ENCODE results near the gene THSD4.

THSD4 gene

DNA sequence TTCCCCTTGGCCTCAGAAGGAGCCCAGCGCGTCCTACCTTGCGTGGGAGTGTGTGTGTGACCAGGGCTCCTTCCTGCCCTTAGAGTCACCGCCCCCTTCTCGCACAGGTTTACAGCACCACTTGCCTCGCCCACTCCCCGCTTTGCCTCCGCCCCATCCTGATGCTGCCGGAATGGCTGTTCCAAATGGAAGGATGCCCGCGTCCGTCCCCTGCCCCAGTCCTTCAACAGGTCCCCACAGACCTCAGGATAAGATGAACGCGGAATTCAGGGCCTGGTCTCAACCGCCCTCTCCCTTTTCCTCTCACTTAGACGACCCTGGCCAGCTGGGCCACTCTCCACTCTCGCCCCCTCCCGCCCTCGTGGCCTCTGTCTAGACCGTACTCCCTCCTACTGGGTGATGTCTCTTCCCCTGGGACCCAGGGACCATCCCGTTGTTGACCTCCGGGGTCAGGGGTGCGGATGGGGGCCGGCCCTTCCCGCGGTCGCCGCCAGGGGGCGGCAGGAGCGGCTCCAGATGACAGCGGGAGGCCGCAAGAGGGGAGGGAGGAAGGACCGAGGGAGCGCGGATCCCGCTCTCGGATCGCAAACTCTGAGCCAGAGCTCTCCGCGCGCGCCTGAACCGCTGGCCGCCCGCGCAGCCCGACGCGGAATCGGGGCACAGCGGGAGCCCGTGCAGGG lies at the start of gene THSD4:
Gene THSD4, plus strand, starts transcription at position 585 of the 680 bp plus-strand sequence.
- peak; percentile 38 for DNase-seq (ENCODE audit: low read depth)

GRCh38 chr15:71066983-71067382 lies 48.3 kb upstream of the THSD4 start:
- no peak for DNase-seq (ENCODE audit: low read depth)

GRCh38 chr15:71069693-71070092 lies 45.6 kb upstream of the THSD4 start:
- no peak for DNase-seq (ENCODE audit: low read depth)

- no peak for DNase-seq (ENCODE audit: low read depth)
These were observed 43.7 kb upstream of the THSD4 start for GRCh38 chr15:71071529-71071928.

DNA sequence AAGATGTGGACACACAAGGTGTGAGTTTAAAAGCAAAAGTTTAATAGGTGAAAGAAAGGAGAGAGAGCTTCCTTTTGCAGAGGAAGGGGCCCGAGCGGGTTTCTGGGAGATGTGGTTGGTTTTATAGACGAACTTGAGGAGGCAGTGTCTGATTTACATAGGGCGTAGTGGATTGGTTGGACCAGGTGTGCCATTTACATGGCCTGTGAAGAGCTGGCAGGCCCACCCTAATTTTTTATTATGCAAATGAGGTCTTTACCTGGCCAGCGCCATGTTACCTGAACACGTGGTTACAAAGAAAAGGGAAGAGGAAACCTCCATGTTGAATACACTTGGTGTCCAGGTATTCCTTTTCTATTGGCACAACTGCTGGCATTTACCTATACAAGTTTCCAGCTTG lies 42.8 kb upstream of the THSD4 start:
- no peak for DNase-seq (ENCODE audit: low read depth)

DNA sequence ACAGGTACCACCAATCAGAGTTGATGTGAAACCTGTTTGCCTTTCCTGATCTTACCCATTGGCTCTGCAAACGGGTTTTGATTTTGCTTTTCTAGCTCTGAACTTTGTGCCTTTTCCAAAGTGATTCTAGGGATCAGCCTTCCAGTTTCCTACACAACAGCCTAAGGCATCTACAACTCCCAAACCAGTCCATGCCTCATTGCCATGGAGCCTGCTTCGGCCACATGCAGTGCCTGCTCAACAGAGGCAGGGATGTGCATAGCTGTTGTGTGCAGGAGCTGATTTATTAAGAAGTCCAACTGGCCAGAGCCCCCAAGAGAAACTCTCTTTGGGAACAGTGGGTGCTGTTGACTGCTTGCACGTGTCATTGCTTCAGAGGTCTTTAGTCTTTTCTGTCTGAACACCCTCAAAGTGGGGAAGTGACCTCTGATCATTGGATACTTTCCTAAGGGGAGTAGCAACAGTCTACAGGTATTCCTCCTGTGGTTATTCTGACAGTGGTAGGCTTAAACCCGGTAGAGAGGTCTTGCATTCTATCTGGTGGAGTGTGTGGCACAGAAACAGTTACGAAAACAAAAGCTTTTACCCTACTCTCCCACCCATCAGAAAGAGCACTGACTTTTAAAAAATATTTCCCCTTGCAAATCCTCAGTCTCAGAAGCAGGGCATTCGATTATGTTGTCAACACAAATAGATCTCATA lies 36.6 kb upstream of the THSD4 start:
- DNase-seq (ENCODE audit: low read depth) = no peak

- DNase-seq (ENCODE audit: low read depth) = no peak
These were observed 35.8 kb upstream of the THSD4 start for GRCh38 chr15:71079208-71080044.

GRCh38 chr15:71080166-71080565 lies 35.1 kb upstream of the THSD4 start:
- no peak for DNase-seq (ENCODE audit: low read depth)

GRCh38 chr15:71080705-71081104 lies 34.6 kb upstream of the THSD4 start:
- DNase-seq (ENCODE audit: low read depth) = no peak

GRCh38 chr15:71082803-71083202 lies 32.5 kb upstream of the THSD4 start:
- no peak for DNase-seq (ENCODE audit: low read depth)

- DNase-seq (ENCODE audit: low read depth) = no peak
These were observed 31.9 kb upstream of the THSD4 start for GRCh38 chr15:71083349-71083748.

GRCh38 chr15:71084264-71084663 lies 31.0 kb upstream of the THSD4 start:
- DNase-seq (ENCODE audit: low read depth) = no peak

GRCh38 chr15:71085809-71086208 lies 29.5 kb upstream of the THSD4 start:
- DNase-seq (ENCODE audit: low read depth) = no peak

DNA sequence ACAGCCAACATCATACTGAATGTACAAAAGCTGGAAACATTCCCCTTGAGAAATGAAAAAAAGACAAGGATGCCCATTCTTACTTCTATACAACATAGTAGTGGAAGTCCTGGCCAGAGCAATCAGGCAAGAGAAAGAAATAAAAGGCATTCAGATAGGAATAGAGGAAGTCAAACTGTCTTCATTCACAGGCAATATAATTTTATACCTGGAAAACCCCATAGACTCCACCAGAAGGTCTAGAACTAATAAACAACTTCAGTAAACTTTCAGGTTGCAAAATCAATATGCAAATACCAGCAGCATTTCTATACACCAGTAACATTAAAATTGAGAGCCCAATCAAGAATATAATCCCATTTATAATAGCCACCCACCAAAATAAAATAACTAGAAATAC lies 27.1 kb upstream of the THSD4 start:
- DNase-seq (ENCODE audit: low read depth) = no peak

DNA sequence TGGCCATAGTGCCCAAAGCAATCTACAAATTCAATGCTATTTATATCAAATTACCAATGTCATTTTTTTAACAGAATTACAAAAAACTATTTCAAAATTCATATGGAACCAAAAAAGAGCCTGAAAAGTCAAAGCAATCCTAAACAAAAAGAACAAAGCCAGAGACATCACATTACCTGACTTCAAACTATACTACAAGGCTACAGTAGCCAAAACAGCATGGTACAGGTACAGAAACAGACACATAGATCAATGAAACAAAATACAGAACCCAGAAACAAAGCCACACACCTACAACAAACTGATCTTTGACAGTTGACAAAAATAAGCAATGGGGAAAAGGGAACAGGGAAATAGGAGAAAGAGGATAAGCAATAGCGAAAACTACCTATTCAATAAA lies 26.6 kb upstream of the THSD4 start:
- DNase-seq (ENCODE audit: low read depth) = no peak

GRCh38 chr15:71089801-71090200 lies 25.5 kb upstream of the THSD4 start:
- DNase-seq (ENCODE audit: low read depth) = no peak

DNA sequence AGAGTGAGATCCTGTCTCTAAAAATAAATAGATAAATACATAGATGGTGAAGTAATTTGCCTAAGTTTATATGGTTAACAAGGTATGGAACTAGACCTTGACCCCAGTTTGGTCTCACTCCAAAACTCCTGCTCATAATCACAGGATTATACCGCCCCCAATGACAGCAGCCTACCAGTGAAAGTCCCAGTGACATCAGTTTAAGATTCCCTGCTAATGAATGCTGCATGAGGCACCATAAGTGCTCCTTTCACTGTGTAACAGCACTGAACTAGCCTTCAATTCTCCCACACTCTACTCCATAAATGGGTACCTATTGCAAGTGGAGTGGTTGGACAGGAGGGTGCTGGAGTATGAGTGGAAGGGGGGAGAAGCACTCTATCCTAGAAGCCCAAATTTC lies 23.7 kb upstream of the THSD4 start:
- DNase-seq (ENCODE audit: low read depth) = no peak

- DNase-seq (ENCODE audit: low read depth) = no peak
These were observed 23.1 kb upstream of the THSD4 start for GRCh38 chr15:71092056-71092600.

DNA sequence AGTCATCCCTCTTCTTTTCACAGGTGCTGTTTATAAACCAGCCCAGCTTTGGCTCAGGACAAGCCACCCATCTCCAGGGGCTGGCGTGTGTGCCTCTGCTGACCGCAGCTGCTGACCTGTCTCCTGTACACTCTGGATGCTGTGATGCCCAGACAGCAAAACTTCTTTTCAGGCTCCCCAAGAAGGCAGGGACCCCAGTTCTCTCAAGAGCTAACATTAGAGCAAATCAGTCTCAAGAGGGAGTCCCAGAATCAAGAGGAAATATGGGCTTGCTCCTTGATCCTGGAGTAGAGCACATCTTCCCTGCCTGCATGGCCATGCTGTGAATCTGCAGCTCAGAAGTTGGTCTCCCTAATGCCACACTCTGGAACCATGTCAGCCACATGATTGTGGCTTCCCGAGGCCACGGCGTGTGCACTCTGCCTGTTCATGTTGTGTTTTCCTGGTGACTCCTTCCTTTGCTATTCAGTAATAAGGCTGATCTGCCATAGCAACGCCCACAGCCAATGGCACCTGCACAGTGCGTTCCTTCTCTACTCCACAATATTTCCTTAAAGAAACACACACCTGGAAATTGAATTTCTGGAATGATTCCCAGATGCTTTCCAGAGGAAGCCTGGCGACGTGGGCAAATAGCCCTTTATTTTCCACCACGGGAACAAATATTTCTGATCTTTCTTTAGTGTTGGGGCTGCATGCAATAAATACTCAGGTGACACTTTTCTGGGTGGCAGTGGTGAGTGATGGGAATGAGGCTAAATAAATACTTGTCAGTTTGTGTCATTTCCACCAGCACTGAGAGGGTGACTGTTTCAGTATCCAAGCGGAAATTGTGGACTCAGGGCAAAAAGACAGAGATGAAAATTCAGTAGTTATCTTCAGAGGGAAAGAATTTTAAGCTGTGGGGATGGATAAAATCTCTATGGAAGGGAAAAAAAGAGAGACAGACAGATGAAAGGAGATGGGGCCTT lies 21.9 kb upstream of the THSD4 start:
- DNase-seq (ENCODE audit: low read depth) = no peak

GRCh38 chr15:71094137-71094536 lies 21.1 kb upstream of the THSD4 start:
- no peak for DNase-seq (ENCODE audit: low read depth)

DNA sequence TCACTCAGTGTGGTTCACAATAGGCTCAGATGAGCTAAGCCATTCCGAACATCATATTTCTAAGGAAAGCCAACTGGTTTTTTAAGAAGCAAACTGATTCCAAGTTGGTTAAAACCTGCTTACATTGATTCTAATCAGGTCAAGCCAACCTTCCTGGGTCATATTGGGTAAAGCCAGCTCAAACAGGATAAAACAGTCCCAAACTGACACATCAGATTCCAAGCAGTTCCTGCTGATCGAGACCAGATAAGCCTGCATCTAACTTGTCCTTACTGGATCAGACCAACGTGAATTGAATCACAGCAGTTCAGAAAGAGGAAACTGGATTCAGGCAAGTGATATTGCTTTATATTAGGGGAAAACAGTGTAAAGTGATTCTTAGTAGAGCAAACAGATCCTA lies 18.6 kb upstream of the THSD4 start:
- no peak for DNase-seq (ENCODE audit: low read depth)

DNA sequence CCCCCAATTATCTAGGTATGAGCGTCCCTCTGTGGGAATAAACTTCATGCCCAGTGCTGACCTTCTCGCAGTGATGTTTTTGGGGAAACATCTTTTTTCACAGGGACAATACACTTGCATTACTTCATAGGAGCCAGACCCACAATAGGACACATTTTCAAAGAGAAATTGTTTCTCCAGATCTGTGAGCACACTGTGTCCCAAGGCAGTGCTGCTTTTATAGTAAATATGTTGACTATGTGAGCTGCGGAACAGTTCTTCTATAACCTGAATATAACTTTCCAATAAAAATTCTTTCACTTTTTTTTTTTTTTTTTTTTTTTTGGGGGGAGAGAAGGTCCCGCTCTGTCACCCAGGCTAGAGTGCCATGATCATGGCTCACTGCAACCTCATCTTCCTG lies 17.4 kb upstream of the THSD4 start:
- DNase-seq (ENCODE audit: low read depth) = no peak
